T-helper 1 cell treated with Interleukin-12 subunit alpha and Interleukin-12 subunit beta and Interleukin-4 antibody, amounts not matched to agents 30 μg/mL and 1 μg/mL, for 36 hours (primary cell): Measurements from ENCODE around the gene PPFIA1.
"Not testable (repeated sequence)": the region's sequence is repeated elsewhere in the genome, so short reads cannot be mapped to it uniquely, and the experiment has no call there.

Experiments used
- H3K27ac Mint-ChIP-seq: one replicate; pipeline ENCODE4 v1.8.0; 2021; ENCODE audit warnings: mild to moderate bottlenecking, mixed read lengths
- H3K27me3 Mint-ChIP-seq: one replicate; pipeline ENCODE4 v1.8.0; 2021; ENCODE audit warnings: low read depth, mixed read lengths
- H3K36me3 Mint-ChIP-seq: one replicate; pipeline ENCODE4 v1.8.0; 2021; ENCODE audit warnings: low read depth, mixed read lengths
- H3K4me1 Mint-ChIP-seq: one replicate; pipeline ENCODE4 v1.8.0; 2021; ENCODE audit warnings: low read depth, mixed read lengths
- H3K4me3 Mint-ChIP-seq: one replicate; pipeline ENCODE4 v1.8.0; 2021; ENCODE audit warnings: mild to moderate bottlenecking, moderate library complexity, mixed read lengths
- H3K9me3 Mint-ChIP-seq: one replicate; pipeline ENCODE4 v1.8.0; 2021; ENCODE audit warnings: mixed read lengths

Gene PPFIA1

DNA sequence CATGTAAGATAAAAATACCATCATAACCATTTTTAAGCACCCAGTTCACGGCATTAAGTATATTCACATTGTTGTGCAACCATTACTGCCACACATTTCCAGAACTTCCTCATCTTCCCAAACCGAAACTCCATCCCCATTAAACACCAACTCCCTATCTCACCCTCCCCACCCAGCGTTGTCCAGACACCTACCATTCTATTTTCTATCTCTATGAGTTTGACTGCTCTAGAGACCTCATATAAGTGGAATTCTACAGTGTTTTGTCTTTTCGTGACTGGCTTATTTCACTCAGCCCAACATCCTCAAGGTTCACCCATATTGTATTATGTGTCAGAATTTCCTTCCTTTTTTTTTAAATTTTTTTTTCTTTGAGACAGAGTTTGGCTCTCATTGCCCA is 45.2 kb downstream of the PPFIA1 start:
- Mint-ChIP-seq H3K27ac (no peak overlapping the region), H3K4me3 (no peak overlapping the region)

DNA sequence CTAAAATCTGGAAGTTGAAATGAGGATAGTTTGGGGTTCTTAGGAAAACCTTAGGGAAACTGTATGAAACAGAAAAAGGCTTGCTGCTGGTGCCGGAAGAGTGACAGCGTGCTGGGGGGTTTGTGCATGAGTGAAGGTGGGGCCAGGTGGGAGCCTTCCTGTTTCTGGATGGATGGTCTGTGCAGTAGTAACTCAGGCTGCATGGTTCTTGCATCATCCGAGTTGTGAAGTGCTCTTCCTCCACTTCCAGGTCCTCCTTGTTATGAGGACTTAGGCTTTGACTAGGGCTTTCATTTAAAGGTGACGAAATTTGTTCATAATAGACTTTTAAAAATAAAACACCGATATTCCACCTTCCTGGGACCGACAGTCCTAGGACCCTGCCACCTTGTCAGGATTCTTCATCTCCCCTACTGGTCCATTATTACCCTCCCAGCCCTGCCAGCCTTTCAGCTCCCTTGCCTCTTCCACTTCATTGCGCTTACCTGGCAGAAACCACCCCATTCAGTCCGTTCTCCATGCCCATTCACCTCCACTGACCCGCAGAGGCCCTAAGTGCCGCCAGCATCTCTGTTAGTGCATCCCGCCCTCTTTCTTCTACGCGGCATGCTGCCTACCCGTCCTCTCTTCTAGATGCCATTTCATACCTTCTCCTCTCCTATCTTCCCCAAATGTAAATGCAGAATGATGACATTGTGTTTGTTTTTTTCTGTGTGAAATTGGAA is 47.3 kb downstream of the PPFIA1 start:
- Mint-ChIP-seq H3K4me1 (peaks cover 5% of the 10 kb centered on the region), H3K4me3 (no peak overlapping the region), H3K9me3 (no peaks in the 10 kb centered on the region), H3K27me3 (no peaks in the 10 kb centered on the region), H3K27ac (no peak overlapping the region), H3K36me3 (peaks cover 13% of the 10 kb centered on the region)

More for the DNA sequence above, 45.2 kb downstream of the PPFIA1 start:
- H3K36me3 Mint-ChIP-seq = peaks cover 8% of the 10 kb centered on the region
- no peaks in the 10 kb centered on the region for H3K9me3 Mint-ChIP-seq
- no peaks in the 10 kb centered on the region for H3K27me3 Mint-ChIP-seq
- peaks cover 4% of the 10 kb centered on the region for H3K4me1 Mint-ChIP-seq

GRCh38 chr11:70319396-70320076 is 49.0 kb downstream of the PPFIA1 start:
- no peaks in the 10 kb centered on the region for H3K27me3 Mint-ChIP-seq
- no peak overlapping the region for H3K27ac Mint-ChIP-seq

DNA sequence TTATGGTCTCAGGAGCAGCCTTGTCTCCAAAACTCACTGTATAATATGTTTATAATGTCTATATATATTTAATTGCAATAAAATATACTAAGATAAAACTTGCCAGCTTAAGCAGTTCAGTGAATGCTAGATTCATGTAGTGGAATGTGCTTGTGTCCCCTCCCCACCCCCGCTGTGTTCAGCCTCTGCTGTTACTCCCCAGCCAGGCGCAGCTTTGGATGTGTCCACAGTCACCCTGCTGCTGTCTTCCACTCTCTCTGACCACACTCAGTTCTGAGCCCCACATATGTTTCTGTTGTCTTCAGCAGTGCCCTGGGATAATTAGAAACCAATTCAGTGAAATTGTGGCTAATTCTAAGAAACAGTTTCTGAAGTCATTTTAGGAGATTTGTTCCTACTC is 52.2 kb downstream of the PPFIA1 start:
- H3K4me1 Mint-ChIP-seq = peaks cover 3% of the 10 kb centered on the region
- H3K9me3 Mint-ChIP-seq = no peaks in the 10 kb centered on the region
- no peak overlapping the region for H3K27ac Mint-ChIP-seq
- no peaks in the 10 kb centered on the region for H3K27me3 Mint-ChIP-seq
- H3K36me3 Mint-ChIP-seq = peaks cover 20% of the 10 kb centered on the region
- H3K4me3 Mint-ChIP-seq = no peak overlapping the region

More at GRCh38 chr11:70319396-70320076, 49.0 kb downstream of the PPFIA1 start:
- H3K4me1 Mint-ChIP-seq = peaks cover 3% of the 10 kb centered on the region
- no peak overlapping the region for H3K4me3 Mint-ChIP-seq
- no peaks in the 10 kb centered on the region for H3K9me3 Mint-ChIP-seq
- peaks cover 12% of the 10 kb centered on the region for H3K36me3 Mint-ChIP-seq

- H3K36me3 Mint-ChIP-seq = peaks cover 28% of the 10 kb centered on the region
- H3K4me3 Mint-ChIP-seq = no peak overlapping the region
- no peaks in the 10 kb centered on the region for H3K9me3 Mint-ChIP-seq
- no peak overlapping the region for H3K27ac Mint-ChIP-seq
- H3K27me3 Mint-ChIP-seq = no peaks in the 10 kb centered on the region
- H3K4me1 Mint-ChIP-seq = peaks cover 3% of the 10 kb centered on the region
Measured at GRCh38 chr11:70323806-70324205, 53.3 kb downstream of the PPFIA1 start.

GRCh38 chr11:70324376-70325115 is 54.1 kb downstream of the PPFIA1 start:
- H3K4me1 Mint-ChIP-seq = peaks cover 3% of the 10 kb centered on the region
- H3K36me3 Mint-ChIP-seq = peaks cover 30% of the 10 kb centered on the region
- no peaks in the 10 kb centered on the region for H3K27me3 Mint-ChIP-seq

DNA sequence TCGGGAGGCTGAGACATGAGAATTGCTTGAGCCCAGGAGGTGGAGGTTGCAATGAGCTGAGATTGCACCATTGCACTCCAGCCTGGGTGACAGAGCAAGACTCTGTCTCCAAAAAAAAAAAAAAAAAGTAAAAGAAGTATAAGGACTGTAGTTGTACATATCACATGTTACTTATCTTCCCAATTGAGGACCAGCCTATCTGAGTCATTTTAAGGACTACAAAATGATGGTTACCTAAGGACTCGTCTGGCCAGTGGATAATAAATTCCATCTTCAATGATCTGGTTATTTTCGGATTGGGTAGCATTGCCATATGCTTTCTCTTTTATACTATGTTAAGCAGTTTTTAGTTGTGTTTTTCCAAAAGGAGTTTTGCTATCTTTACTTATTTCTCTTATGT is 55.3 kb downstream of the PPFIA1 start:
- peaks cover 35% of the 10 kb centered on the region for H3K36me3 Mint-ChIP-seq
- no peaks in the 10 kb centered on the region for H3K27me3 Mint-ChIP-seq
- no peaks in the 10 kb centered on the region for H3K9me3 Mint-ChIP-seq
- H3K27ac Mint-ChIP-seq = no peak overlapping the region
- peaks cover 3% of the 10 kb centered on the region for H3K4me1 Mint-ChIP-seq
- no peak overlapping the region for H3K4me3 Mint-ChIP-seq

More at GRCh38 chr11:70324376-70325115, 54.1 kb downstream of the PPFIA1 start:
- no peaks in the 10 kb centered on the region for H3K9me3 Mint-ChIP-seq
- no peak overlapping the region for H3K4me3 Mint-ChIP-seq
- no peak overlapping the region for H3K27ac Mint-ChIP-seq

DNA sequence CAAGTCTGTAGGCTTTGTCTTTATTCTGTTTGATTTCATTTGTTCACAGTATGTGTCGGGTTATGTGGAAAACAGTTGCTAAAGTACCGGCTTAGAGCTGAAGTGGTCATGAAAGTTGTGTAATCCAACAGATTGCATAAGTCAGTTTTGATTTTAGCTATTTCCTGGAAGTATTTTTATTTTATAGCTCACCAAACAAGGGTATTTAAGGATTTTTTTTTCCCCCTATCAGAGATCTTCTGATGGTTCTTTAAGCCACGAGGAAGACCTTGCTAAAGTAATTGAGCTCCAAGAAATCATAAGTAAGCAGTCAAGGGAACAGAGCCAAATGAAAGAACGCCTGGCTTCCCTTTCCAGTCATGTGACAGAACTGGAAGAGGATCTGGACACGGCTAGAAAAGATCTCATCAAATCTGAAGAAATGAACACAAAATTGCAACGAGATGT is 55.9 kb downstream of the PPFIA1 start:
- Mint-ChIP-seq H3K9me3 (no peaks in the 10 kb centered on the region), H3K4me1 (peaks cover 3% of the 10 kb centered on the region)

GRCh38 chr11:70326833-70327232 is 56.3 kb downstream of the PPFIA1 start:
- peaks cover 32% of the 10 kb centered on the region for H3K36me3 Mint-ChIP-seq
- peaks cover 3% of the 10 kb centered on the region for H3K4me1 Mint-ChIP-seq
- H3K4me3 Mint-ChIP-seq = no peak overlapping the region
- no peaks in the 10 kb centered on the region for H3K27me3 Mint-ChIP-seq
- H3K9me3 Mint-ChIP-seq = no peaks in the 10 kb centered on the region
- no peak overlapping the region for H3K27ac Mint-ChIP-seq

More for the DNA sequence above, 55.9 kb downstream of the PPFIA1 start:
- peaks cover 32% of the 10 kb centered on the region for H3K36me3 Mint-ChIP-seq
- no peaks in the 10 kb centered on the region for H3K27me3 Mint-ChIP-seq
- H3K4me3 Mint-ChIP-seq = no peak overlapping the region
- H3K27ac Mint-ChIP-seq = no peak overlapping the region

- H3K27ac Mint-ChIP-seq = no peak overlapping the region
- H3K4me3 Mint-ChIP-seq = no peak overlapping the region
- no peaks in the 10 kb centered on the region for H3K27me3 Mint-ChIP-seq
- H3K9me3 Mint-ChIP-seq = no peaks in the 10 kb centered on the region
- peaks cover 2% of the 10 kb centered on the region for H3K4me1 Mint-ChIP-seq
- H3K36me3 Mint-ChIP-seq = peaks cover 36% of the 10 kb centered on the region
Measured at GRCh38 chr11:70327717-70328116, 57.2 kb downstream of the PPFIA1 start.

GRCh38 chr11:70328556-70328955 is 58.1 kb downstream of the PPFIA1 start:
- Mint-ChIP-seq H3K4me3 (no peak overlapping the region), H3K36me3 (peaks cover 43% of the 10 kb centered on the region), H3K27ac (no peak overlapping the region), H3K27me3 (no peaks in the 10 kb centered on the region), H3K4me1 (no peaks in the 10 kb centered on the region), H3K9me3 (no peaks in the 10 kb centered on the region)

GRCh38 chr11:70331320-70331843 is 60.9 kb downstream of the PPFIA1 start:
- H3K4me1 Mint-ChIP-seq, H3K27ac Mint-ChIP-seq, H3K9me3 Mint-ChIP-seq, H3K27me3 Mint-ChIP-seq, H3K4me3 Mint-ChIP-seq: not testable (repeated sequence)
- peaks cover 57% of the 10 kb centered on the region for H3K36me3 Mint-ChIP-seq

GRCh38 chr11:70331901-70332300 is 61.4 kb downstream of the PPFIA1 start:
- H3K27me3 Mint-ChIP-seq = no peaks in the 10 kb centered on the region
- no peak overlapping the region for H3K4me3 Mint-ChIP-seq
- no peak overlapping the region for H3K27ac Mint-ChIP-seq
- no peaks in the 10 kb centered on the region for H3K4me1 Mint-ChIP-seq
- no peaks in the 10 kb centered on the region for H3K9me3 Mint-ChIP-seq
- peaks cover 58% of the 10 kb centered on the region for H3K36me3 Mint-ChIP-seq

- no peaks in the 10 kb centered on the region for H3K27me3 Mint-ChIP-seq
- H3K9me3 Mint-ChIP-seq = no peaks in the 10 kb centered on the region
- H3K36me3 Mint-ChIP-seq = peaks cover 55% of the 10 kb centered on the region
- no peak overlapping the region for H3K4me3 Mint-ChIP-seq
- no peaks in the 10 kb centered on the region for H3K4me1 Mint-ChIP-seq
- H3K27ac Mint-ChIP-seq = no peak overlapping the region
Measured at GRCh38 chr11:70332567-70332966, 62.1 kb downstream of the PPFIA1 start.
